ENCODE data around the gene DNAJC1.

- TF ChIP-seq REST (IDR thresholded peaks at IDR 0.05; ENCODE audit: borderline replicate concordance), result no peak
- no peak for TF ChIP-seq POLR2AphosphoS5 (IDR thresholded peaks at IDR 0.05)
- TF ChIP-seq CTCF (IDR thresholded peaks at IDR 0.05; ENCODE audit: poor library complexity, severe bottlenecking), result no peak
- TF ChIP-seq EZH2 (IDR thresholded peaks at IDR 0.05; ENCODE audit: borderline replicate concordance, insufficient read depth, low read length, poor library complexity, severe bottlenecking), result no peak
Measured at GRCh38 chr10:21726601-21727225, 276.8 kb downstream of the DNAJC1 start.

All from neural cell (in vitro differentiated cells).